Measurements from ENCODE around the gene AOAH. TPM values are rescaled to one million over a fixed set of nuclear protein-coding genes. Genes with fewer than 3 reads are reported as not detected.

AOAH gene
- total and polyA plus RNA-seq, 2 of the 4 experiments (the other 2 are of a cell fraction) = not detected

DNA sequence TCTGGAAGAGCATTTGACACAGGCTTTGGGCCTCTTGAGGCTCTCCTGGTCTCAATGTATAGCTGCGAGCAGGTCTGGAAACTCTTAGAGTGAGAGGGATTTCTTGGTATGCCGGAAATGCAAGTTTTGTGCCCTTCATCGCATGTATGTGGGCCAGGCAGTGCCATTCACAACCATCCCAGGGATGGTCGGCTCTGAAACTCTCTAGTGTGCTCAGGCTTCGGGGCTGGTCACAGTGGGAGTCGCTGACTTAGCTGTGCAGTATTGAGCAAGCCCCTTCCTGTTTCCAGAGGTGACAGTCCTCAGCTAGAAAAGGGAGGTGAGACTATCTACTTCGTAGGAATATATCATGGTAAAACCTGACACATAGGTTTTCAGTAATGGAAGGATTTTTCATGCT lies 2.0 kb upstream of the AOAH start:
- no peak for TF ChIP-seq SMC3 (IDR thresholded peaks at IDR 0.05; ENCODE audit: low read depth, low read length)
- TF ChIP-seq CEBPB (IDR thresholded peaks at IDR 0.05; ENCODE audit: low read depth, low read length) = no peak
- TF ChIP-seq MAZ (IDR thresholded peaks at IDR 0.05; ENCODE audit: borderline replicate concordance, low read depth, low read length) = no peak
- no peak for TF ChIP-seq CHD1 (IDR thresholded peaks at IDR 0.05; ENCODE audit: low read depth, low read length)
- no peak for TF ChIP-seq MXI1 (IDR thresholded peaks at IDR 0.05; ENCODE audit: borderline replicate concordance, low read depth, low read length)
- TF ChIP-seq NFE2L2 (IDR thresholded peaks at IDR 0.05; ENCODE audit: low read depth, low read length) = no peak
- TF ChIP-seq POLR2A (IDR thresholded peaks at IDR 0.05; ENCODE audit: low read depth, low read length) = no peak
- ATAC-seq (ENCODE audit: low read depth) (no peak), DNase-seq (no peak)
- H3K36me3 ChIP-seq (ENCODE audit: control insufficient read depth, insufficient read depth, low read length) = no peaks in the 10 kb centered on the region
- H3K4ac ChIP-seq (ENCODE audit: low read depth, low read length) = no peak overlapping the region
- H3K27me3 ChIP-seq (ENCODE audit: control insufficient read depth, insufficient read depth, low read length) = no peaks in the 10 kb centered on the region
- H2AK9ac ChIP-seq (replicated peaks; ENCODE audit: low read depth, low read length, poor library complexity) = no peak overlapping the region
- H3K56ac ChIP-seq (ENCODE audit: extremely low read depth, insufficient read depth, low read length) = no peak overlapping the region
- intact Hi-C loops (cut with micrococcal nuclease) (no loop called here), dilution Hi-C loops (cut with HindIII; ENCODE audit: low sequenced_read_pairs, unreplicated experiment) (no loop called here), in situ Hi-C loops (cut with MboI; ENCODE audit: low sequenced_read_pairs) (no loop called here)
- no peak overlapping the region for H4K8ac ChIP-seq (ENCODE audit: low read depth in 2 of 2, low read length in 2 of 2)
- no peak overlapping the region for H2BK20ac ChIP-seq (ENCODE audit: low read depth, low read length)
- no peak overlapping the region for H3K23ac ChIP-seq (ENCODE audit: low read depth, low read length)
- H3K9me3 ChIP-seq (ENCODE audit: control insufficient read depth, insufficient read depth, low read length) = no peaks in the 10 kb centered on the region
- no peak overlapping the region for H2BK5ac ChIP-seq (ENCODE audit: low read depth, low read length, poor library complexity, severe bottlenecking)
- H2AFZ ChIP-seq (replicated peaks; ENCODE audit: low read length, poor library complexity) = no peak overlapping the region
- H3K4me1 ChIP-seq (ENCODE audit: control insufficient read depth, insufficient read depth, low read length) = no peaks in the 10 kb centered on the region
- H3K79me1 ChIP-seq (ENCODE audit: low read depth in 1 of 2, low read length in 2 of 2) = no peaks in the 10 kb centered on the region
- no peak overlapping the region for H2BK120ac ChIP-seq (ENCODE audit: low read depth, low read length)
- no peak overlapping the region for H3K18ac ChIP-seq (ENCODE audit: low read depth, low read length)
- H3K14ac ChIP-seq (replicated peaks; ENCODE audit: low read depth, low read length) = no peak overlapping the region
- H3K4me3 ChIP-seq (ENCODE audit: insufficient read depth, low read depth, low read length) = no peak overlapping the region
- H3K9ac ChIP-seq (ENCODE audit: low read depth, low read length) = no peak overlapping the region
- no peak overlapping the region for H2AK5ac ChIP-seq (ENCODE audit: low read depth, low read length)
- no peaks in the 10 kb centered on the region for H4K20me1 ChIP-seq (ENCODE audit: insufficient read depth, low read length)
- H4K91ac ChIP-seq (ENCODE audit: insufficient read depth, low read depth, low read length) = no peak overlapping the region
- H2BK15ac ChIP-seq (ENCODE audit: low read depth, low read length) = no peak overlapping the region
- CTCF ChIA-PET = no interaction called here
- H4K5ac ChIP-seq (ENCODE audit: low read depth, low read length) = no peak overlapping the region
- H3K27ac ChIP-seq (ENCODE audit: insufficient read depth, low read length) = no peak overlapping the region
- POLR2A ChIA-PET (ENCODE audit: unreplicated experiment) = no interaction called here
- H3K4me2 ChIP-seq (ENCODE audit: low read depth, low read length) = no peak overlapping the region
- BruUV-seq (replicated peaks) = no TSS peak
- H3K9me1 ChIP-seq (ENCODE audit: insufficient read depth, low read length) = no peaks in the 10 kb centered on the region
- no CpG with 5 or more reads among the region's 7 CpGs for WGBS, 2 experiments (ENCODE audit: extremely low coverage in 2 of 2, insufficient read length in 1 of 2)

All from IMR-90 (cell line).